Small intestine (tissue), 7 donors: Measurements from ENCODE around the gene C6orf136. TPM values are rescaled to one million over a fixed set of nuclear protein-coding genes. Genes with fewer than 3 reads are reported as not detected.

Source experiments
- DNase-seq, 2 donors: peaks; one replicate each; pipeline versions ENCODE4 v3.0.0 to v3.0.0-alpha.2; 2013
- FAIRE-seq: peaks from 2 replicates; lab custom pipeline; 2012; peaks lifted over from hg19 to GRCh38; lab: Jason Lieb, UNC
- H3K27ac ChIP-seq, 3 donors: one replicate each; pipeline ENCODE4 v1.5.1; 2013; ENCODE audit warnings: low read length in 2 of 3, mild to moderate bottlenecking in 2 of 3, control low read depth in 1 of 3, inconsistent platforms in 1 of 3, low read depth in 1 of 3, moderate library complexity in 1 of 3
- H3K27me3 ChIP-seq, 3 donors: one replicate each; pipeline ENCODE4 v1.6.1; 2013; ENCODE audit warnings: low read length in 3 of 3, inconsistent platforms in 1 of 3; ENCODE audit not compliant: control insufficient read depth in 3 of 3, insufficient read depth in 3 of 3
- H3K36me3 ChIP-seq, 3 donors: one replicate each; pipeline ENCODE4 v1.6.1; 2013; ENCODE audit warnings: low read length in 3 of 3, inconsistent platforms in 1 of 3, low read depth in 1 of 3, mild to moderate bottlenecking in 1 of 3, moderate library complexity in 1 of 3; ENCODE audit not compliant: control insufficient read depth in 3 of 3, insufficient read depth in 2 of 3
- H3K4me1 ChIP-seq, 3 donors: one replicate each; pipeline ENCODE4 v1.6.1; 2013; ENCODE audit warnings: low read length in 2 of 3, inconsistent platforms in 1 of 3, low read depth in 1 of 3, mild to moderate bottlenecking in 1 of 3, moderate library complexity in 1 of 3; ENCODE audit not compliant: control insufficient read depth in 3 of 3, insufficient read depth in 2 of 3
- H3K4me3 ChIP-seq, 3 donors: one replicate each; pipeline ENCODE4 v1.5.1; 2013; ENCODE audit warnings: low read length in 3 of 3, control low read depth in 1 of 3, inconsistent platforms in 1 of 3, low read depth in 1 of 3, mild to moderate bottlenecking in 1 of 3, moderate library complexity in 1 of 3
- H3K9me3 ChIP-seq, 2 donors: one replicate each; pipeline ENCODE4 v1.6.1; 2013; ENCODE audit warnings: low read depth in 1 of 2, low read length in 1 of 2; ENCODE audit not compliant: control insufficient read depth in 2 of 2, insufficient read depth in 1 of 2
- WGBS, 3 donors: extraction: QIAGEN DNeasy Blood & Tissue Kit; methylation state at CpG; one replicate each; pipeline ENCODE4 v1.1.7; 2013; 5-methylcytosine and 5-hydroxymethylcytosine counted together
- polyA plus RNA-seq, 4 donors: library from polyadenylated mRNA; stranded (reverse) in 3 of 4; unstranded in 1 of 4; fragments of 200-250 nt in 3 of 4; fragments of 120-200 nt in 1 of 4; gene quantifications; one replicate each; pipeline versions ENCODE4 v1.2.1 to v1.2.3, GENCODE V29; 2013
- donor health status: healthy with polysubstance abuse.
- donor health status: control.
- donor health status: control.
- donor health status: Bipolar disorder and iron deficiency.
- donor health status: healthy.

The C6orf136 gene
- polyA plus RNA-seq, 4 donors: 32.6 to 125 (median 59.7) TPM

DNA sequence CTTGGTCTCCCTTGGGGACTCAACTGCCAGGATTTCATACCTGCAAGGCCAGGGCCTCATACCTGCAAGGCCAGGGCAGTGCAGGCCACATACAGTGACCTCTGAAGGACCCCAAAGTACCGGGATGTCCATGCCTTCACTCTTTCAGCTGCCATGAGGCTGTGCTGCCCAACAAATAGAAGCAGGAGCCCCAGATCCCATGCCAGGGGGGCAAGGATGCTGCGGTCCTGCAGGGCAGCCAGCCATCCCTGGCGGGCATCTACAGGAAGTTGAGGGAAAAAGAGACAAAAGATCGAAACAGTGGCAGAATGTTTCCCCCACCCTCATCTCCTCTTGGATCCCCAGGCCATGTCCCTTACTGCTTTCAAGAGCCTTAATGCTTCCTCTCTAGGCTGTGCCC lies 43.1 kb downstream of the C6orf136 start:
- H3K27me3 ChIP-seq: peaks cover 0 to 18% (median 0%) of the 10 kb centered on the region in 3 donors
- peaks cover 0 to 25% (median 4%) of the 10 kb centered on the region in 3 donors for H3K4me1 ChIP-seq
- DNase-seq (no peak), FAIRE-seq (no peak)
- peak overlapping the region in 1 of 3 donors; percentile 73 for H3K4me3 ChIP-seq
- peaks cover 0 to 6% (median 0%) of the 10 kb centered on the region in 3 donors for H3K36me3 ChIP-seq
- H3K9me3 ChIP-seq: no peaks in the 10 kb centered on the region
- peak overlapping the region in 2 of 3 donors; percentile 76 to 85 for H3K27ac ChIP-seq
- 43 to 77% (median 52%) methylated on average over 4 of the region's 4 CpGs for WGBS, 3 donors

GRCh38 chr6:30690403-30691207 lies 43.7 kb downstream of the C6orf136 start, which contains the start of gene NRM:
Gene NRM (minus strand): TSS chr6:30690984. CDS start chr6:30690974, 10 bp downstream.
- H3K27ac ChIP-seq: peak within 1 kb of the TSS; percentile 35 to 85 (median 76)
- H3K4me3 ChIP-seq: peak within 1 kb of the TSS; percentile 49 to 73 (median 52)
- H3K36me3 ChIP-seq: peaks cover 0 to 1% (median 0%) of the 10 kb centered on the region in 3 donors
- 0 to 2% (median 1%) methylated on average over 38 to 40 of the region's 40 CpGs for WGBS, 3 donors
- H3K4me1 ChIP-seq: peaks cover 0 to 25% (median 4%) of the 10 kb centered on the region in 3 donors
- FAIRE-seq: no peak
- no peaks in the 10 kb centered on the region for H3K9me3 ChIP-seq
- peak; percentile 87 to 94 for DNase-seq
- peaks cover 0 to 16% (median 0%) of the 10 kb centered on the region in 3 donors for H3K27me3 ChIP-seq

DNA sequence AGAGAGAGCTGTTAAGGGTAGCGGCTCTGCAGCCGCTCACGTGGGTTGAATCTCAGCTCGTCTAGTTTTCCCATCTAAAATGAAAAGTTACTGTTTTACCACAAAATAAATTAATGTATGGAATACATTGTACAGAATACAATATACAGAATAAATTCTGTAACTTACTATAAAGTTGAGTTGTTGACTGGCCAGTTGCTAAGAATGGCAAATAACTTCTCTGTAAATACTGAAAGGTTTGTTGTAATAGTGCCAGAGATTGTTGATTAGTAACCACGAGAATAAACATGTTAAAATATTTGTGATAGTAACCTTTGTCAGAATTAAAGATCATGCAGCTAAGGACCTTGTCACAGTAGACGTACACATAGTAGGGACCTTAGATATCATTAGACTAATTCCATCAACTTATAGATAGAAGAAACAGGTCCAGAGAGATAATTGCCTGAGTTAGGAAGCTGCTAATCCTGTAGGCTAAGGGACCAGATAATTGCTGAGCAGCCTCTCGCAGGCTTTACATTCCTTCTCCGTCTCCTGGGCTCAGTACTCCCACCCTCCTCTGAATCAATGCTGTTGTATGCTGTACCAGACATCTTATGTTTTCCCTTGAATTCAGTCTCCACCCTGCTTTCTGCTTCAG lies 44.4 kb downstream of the C6orf136 start:
- Histone ChIP-seq H3K9me3 (no peaks in the 10 kb centered on the region), H3K4me1 (peaks cover 0 to 18% (median 4%) of the 10 kb centered on the region in 3 donors), H3K27ac (peak overlapping the region in 2 of 3 donors; percentile 60 to 77), H3K4me3 (peak overlapping the region; percentile 49 to 73 (median 52)), H3K36me3 (no peaks in the 10 kb centered on the region), H3K27me3 (peaks cover 0 to 10% (median 0%) of the 10 kb centered on the region in 3 donors)
- no peak for FAIRE-seq
- 15 to 23% (median 15%) methylated on average over 8 of the region's 8 CpGs for WGBS, 3 donors
- DNase-seq: no peak

- Histone ChIP-seq H3K27ac (no peak overlapping the region), H3K9me3 (no peaks in the 10 kb centered on the region), H3K4me3 (no peak overlapping the region), H3K27me3 (no peaks in the 10 kb centered on the region), H3K36me3 (peaks cover 0 to 3% (median 0%) of the 10 kb centered on the region in 3 donors), H3K4me1 (peaks cover 0 to 3% (median 0%) of the 10 kb centered on the region in 3 donors)
- no peak for DNase-seq
- FAIRE-seq: no peak
- WGBS, 3 donors: 92 to 96% (median 92%) methylated on average over 5 of the region's 5 CpGs
Observed at GRCh38 chr6:30696432-30696831, 49.5 kb downstream of the C6orf136 start.

DNA sequence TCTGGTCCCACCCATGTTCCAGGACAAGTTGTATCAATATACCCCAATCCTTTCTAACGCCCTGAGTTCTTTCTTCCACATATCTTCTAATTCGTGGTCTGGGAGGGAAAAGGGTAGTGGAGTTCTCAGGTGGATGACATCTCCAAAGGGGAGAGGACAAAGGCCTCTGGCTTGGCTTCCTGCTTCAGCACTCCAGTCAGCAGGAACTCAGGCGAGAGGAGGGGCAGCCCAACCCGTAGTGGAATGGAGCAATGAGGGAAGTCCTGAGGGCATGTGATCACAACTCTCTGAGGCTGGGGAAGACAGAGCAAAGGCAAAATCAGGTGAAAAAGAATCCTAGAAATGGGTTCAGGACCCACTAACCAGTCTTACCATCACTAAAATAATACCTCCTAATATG lies 53.4 kb downstream of the C6orf136 start:
- no peaks in the 10 kb centered on the region for H3K9me3 ChIP-seq
- DNase-seq (peak; percentile 61 to 76), FAIRE-seq (no peak)
- H3K4me3 ChIP-seq: no peak overlapping the region
- WGBS, 3 donors: 41 to 55% (median 50%) methylated on average over 4 of the region's 4 CpGs
- peaks cover 0 to 36% (median 0%) of the 10 kb centered on the region in 3 donors for H3K36me3 ChIP-seq
- H3K4me1 ChIP-seq: peaks cover 0 to 3% (median 0%) of the 10 kb centered on the region in 3 donors
- H3K27ac ChIP-seq: peak overlapping the region in 1 of 3 donors; percentile 43
- H3K27me3 ChIP-seq: no peaks in the 10 kb centered on the region

Other genes starting within 250 kb of the C6orf136 start
- gene HLA-E, start 157.6 kb upstream of the C6orf136 start, polyA plus RNA-seq: 100 to 1,000 TPM in 3 of 4 donors, 10 to 100 TPM in 1; 72.5 to 494 (median 229) TPM
- gene GNL1, start 90.6 kb upstream of the C6orf136 start, polyA plus RNA-seq: 10 to 100 TPM; 25.9 to 56.7 (median 43.1) TPM
- gene PRR3, start 89.8 kb upstream of the C6orf136 start, polyA plus RNA-seq: 10 to 100 TPM in 1 of 4 donors, 1 to 10 TPM in 3; 3.6 to 15.2 (median 5.1) TPM
- gene ABCF1, start 75.7 kb upstream of the C6orf136 start, polyA plus RNA-seq: 10 to 100 TPM; 30.0 to 76.5 (median 38.8) TPM
- 10 to 100 TPM; 21.3 to 44.0 (median 32.5) TPM for gene PPP1R10, start 29.9 kb upstream of the C6orf136 start, polyA plus RNA-seq
- gene MRPS18B, start 29.3 kb upstream of the C6orf136 start, polyA plus RNA-seq: 10 to 100 TPM; 54.1 to 93.0 (median 90.3) TPM
- 10 to 100 TPM in 2 of 4 donors, 1 to 10 TPM in 2; 6.5 to 28.2 (median 11.6) TPM for gene ATAT1, start 20.3 kb upstream of the C6orf136 start, polyA plus RNA-seq
- gene DHX16, start 25.9 kb downstream of the C6orf136 start, polyA plus RNA-seq: 10 to 100 TPM; 27.5 to 82.5 (median 51.4) TPM
- gene PPP1R18, start 39.5 kb downstream of the C6orf136 start, polyA plus RNA-seq: 10 to 100 TPM; 10.1 to 22.7 (median 17.9) TPM
- 10 to 100 TPM in 2 of 4 donors, 1 to 10 TPM in 2; 1.1 to 14.2 (median 8.0) TPM for gene NRM, start 43.9 kb downstream of the C6orf136 start, polyA plus RNA-seq
- gene MDC1, start 70.1 kb downstream of the C6orf136 start, polyA plus RNA-seq: 10 to 100 TPM in 2 of 4 donors, 1 to 10 TPM in 2; 1.8 to 20.7 (median 7.6) TPM
- gene TUBB, start 73.2 kb downstream of the C6orf136 start, polyA plus RNA-seq: 100 to 1,000 TPM in 2 of 4 donors, 10 to 100 TPM in 2; 47.0 to 371 (median 188) TPM
- 100 to 1,000 TPM in 3 of 4 donors, 10 to 100 TPM in 1; 77.4 to 166 (median 144) TPM for gene FLOT1, start 95.6 kb downstream of the C6orf136 start, polyA plus RNA-seq
- 10 to 100 TPM; 13.4 to 69.5 (median 14.7) TPM for gene IER3, start 97.4 kb downstream of the C6orf136 start, polyA plus RNA-seq
- 100 to 1,000 TPM in 1 of 4 donors, 10 to 100 TPM in 3; 45.7 to 185 (median 66.5) TPM for gene DDR1, start 237.4 kb downstream of the C6orf136 start, polyA plus RNA-seq